Islet of Langerhans (tissue), 1 donor: ENCODE measurements around the gene IL27RA.
"Not testable (repeated sequence)": the region's sequence is repeated elsewhere in the genome, so short reads cannot be mapped to it uniquely, and the experiment has no call there.

ENCODE experiments used
- FAIRE-seq: peaks from one replicate; lab custom pipeline; 2011; peaks lifted over from hg19 to GRCh38; lab: Jason Lieb, UNC

The IL27RA gene

DNA sequence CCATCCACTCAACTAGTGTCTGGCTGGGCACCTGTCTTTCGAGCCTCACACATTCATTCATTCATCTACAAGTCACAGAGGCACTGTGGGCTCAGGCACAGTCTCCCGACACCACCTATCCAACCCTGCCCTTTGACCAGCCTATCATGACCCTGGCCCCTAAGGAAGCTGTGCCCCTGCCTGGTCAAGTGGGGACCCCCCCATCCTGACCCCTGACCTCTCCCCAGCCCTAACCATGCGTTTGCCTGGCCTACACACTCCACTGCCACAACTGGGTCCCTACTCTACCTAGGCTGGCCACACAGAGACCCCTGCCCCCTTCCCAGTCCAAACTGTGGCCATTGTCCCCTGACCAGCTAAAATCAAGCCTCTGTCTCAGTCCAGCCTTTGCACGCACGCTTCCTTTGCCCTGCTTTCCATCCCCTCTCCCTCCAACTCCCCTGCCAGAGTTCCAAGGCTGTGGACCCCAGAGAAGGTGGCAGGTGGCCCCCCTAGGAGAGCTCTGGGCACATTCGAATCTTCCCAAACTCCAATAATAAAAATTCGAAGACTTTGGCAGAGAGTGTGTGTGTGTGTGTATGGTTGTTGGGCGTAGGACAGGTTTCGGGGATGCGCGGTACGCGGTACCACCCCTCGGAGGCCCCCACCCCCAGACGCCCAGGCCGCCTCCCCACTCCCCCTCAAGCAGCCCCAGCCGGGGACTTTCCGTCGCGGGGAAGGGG, 404 bp upstream of the IL27RA start:
- no peak for FAIRE-seq

DNA sequence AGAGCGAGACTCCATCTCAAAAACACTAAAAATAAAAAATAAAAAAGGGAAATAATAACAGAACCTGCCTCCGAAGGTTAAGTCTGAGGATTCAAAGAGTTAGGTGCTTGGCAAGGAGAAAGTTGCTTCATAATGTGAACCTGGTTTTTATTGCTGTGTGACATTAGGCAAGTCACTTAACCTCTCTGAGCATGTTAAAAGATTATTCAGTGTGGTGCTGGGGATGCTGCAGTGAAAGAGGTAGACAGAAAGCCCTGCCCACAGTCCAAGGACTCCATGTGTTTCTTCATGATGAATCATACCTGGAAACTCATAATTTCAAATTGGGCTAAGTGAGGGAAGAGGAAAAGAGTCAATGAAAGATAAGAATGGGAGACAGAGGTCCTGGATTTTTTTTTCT, 2.4 kb downstream of the IL27RA start:
- FAIRE-seq, result no peak

DNA sequence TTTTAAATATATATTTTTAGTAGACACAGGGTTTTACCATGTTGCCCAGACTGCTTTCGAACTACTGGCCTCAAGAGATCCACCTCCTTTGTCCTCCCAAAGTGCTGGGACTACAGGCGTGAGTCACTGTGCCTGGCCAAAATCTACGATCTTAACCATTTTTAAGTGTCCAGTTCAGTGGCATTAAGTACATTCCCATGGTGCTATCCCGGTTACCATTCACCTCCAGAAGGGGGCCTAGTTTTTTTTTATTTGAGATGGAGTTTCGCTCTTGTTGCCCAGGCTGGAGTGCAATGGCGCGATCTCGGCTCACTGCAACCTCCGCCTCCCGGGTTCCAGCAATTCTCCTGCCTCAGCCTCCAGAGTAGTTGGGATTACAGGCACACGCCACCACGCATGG, 3.6 kb downstream of the IL27RA start:
- not testable (repeated sequence) for FAIRE-seq

DNA sequence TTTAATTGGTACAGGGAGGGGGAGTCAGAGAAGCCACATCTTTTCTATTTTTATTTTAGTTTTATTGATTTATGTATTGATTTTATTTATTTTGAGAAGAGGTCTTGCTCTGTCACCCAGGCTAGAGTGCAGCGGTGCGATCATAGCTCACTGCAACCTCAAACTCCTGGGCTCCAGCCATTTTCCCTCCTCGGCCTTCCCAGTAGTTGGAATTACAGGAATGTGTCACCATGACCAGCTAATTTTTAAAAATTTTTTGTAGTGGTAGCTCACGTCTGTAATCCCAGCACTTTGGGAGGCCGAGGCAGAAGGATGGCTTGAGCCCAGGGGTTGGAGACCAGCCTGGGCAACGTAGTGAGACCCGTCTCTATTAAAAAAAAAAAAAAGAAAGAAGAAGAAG, 4.1 kb downstream of the IL27RA start:
- no peak for FAIRE-seq

DNA sequence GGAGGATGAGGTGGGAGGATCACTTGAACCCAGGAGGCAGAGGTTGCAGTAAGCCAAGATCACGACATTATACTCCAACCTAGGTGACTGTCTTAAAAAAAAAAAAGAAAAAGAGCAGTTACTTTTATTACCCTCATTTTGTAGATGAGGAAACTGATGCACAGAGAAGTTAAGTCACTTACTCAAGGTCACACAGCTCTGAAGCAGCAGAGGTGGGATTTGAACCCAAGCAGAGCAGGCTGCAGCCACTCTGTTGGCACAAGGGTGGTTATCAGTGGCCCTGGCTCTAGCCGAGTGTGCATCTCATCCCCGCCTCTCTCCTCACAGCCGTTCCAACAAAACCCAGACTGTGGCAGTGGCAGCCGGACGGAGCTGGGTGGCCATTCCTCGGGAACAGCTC, 7.6 kb downstream of the IL27RA start:
- FAIRE-seq, result no peak

DNA sequence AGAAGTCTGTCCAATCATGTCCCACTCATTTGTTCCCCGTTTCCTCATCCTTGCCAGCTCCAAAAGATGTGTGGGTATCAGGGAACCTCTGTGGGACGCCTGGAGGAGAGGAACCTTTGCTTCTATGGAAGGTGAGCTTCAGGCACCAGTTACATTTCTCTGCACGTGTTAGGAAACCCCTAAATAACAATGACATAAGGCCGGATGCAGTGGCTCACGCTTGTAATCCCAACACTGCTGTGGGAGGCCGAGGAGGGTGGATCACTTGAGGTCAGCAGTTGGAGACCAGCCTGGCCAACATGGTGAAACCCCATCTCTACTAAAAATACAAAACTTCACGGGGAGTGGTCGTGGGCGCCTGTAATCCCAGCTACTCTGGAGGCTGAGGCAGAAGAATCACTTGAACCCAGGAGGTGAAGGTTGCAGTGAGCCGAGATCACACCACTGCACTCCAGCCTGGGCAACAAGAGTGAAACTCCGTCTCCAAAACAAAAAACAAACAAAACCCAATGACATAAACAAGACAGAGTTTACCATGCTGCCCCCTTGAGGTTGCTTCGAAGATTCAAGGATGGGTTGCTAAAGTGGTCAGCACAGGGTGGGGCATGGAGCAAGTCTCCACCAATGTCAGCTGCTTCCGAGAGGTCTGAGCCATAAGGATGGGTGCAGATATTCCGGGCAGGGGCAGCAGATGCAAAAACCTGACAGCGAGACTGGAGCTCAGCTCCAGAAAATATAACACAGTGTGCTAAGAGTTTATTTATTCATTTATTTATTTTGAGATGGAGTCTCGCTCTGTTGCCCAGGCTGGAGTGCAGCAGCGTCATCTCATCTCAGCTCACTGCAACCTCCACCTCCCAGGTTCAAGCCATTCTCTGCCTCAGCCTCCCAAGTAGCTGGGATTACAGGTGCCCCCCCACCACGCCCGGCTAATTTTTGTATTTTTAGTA, 11.4 kb downstream of the IL27RA start:
- FAIRE-seq, result not testable (repeated sequence)

DNA sequence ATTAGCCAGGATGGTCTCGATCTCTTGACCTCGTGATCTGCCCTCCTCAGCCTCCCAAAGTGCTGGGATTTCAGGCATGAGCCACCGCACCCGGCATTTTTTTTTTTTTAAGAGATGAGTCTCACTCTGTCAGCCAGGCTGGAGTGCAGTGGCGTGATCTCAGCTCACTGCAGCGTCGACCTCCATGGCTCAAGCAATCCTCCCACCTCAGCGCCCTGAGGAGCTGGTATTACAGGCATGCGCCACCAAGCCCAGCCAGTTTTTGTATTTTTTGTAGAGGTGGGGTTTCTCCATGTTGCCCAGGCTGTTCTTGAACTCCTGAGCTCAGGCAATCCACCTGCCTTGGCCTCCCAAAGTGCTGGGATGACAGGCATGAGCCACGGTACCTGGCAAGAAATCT, 16.3 kb downstream of the IL27RA start:
- not testable (repeated sequence) for FAIRE-seq

DNA sequence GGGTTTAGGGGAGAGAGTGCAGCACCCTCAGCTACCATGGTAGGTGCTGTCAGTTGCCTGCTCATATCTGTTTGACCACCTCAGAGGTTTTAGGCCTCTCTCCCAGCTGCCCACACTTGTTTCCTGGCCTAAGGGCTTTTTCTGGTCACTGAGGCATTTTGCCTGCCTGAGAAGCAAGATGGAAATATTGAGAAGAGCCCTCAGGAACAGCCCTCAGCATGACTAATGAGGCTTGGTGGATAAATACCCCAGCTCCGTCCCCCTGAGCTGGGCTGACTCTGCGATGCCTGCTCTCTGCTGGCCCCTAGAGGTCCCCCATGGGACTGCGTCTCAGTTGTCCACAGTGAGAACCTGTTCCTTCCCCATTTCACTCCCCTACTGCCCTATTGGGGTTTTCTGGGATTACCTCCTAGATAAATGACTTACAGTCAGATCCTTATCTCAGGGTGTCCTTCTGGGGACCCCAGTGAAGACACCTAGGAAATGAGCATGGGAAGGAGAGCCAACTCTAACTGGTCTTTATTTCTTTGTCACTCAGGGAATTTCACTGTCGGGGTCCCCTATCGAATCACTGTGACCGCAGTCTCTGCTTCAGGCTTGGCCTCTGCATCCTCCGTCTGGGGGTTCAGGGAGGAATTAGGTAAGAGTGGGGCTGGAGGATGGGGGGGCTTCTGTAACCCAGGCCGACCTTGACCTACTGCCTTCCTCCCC, 17.0 kb downstream of the IL27RA start:
- FAIRE-seq, result no peak

DNA sequence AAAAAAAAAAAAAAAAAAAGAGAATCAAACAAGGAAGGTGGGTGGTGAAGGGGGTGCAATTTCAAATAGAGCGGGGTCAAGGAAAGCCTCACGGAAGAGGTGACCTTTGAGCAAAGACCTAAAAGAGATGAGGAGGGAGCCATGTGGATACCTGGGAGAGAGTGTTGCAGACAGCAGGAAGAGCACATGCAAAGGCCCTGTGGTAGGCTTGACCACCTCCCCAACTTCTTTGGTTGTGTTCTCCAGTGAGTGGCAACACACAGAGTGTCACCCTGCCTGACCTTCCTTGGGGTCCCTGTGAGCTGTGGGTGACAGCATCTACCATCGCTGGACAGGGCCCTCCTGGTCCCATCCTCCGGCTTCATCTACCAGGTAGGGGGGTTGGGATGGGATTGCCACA, 18.9 kb downstream of the IL27RA start:
- no peak for FAIRE-seq

DNA sequence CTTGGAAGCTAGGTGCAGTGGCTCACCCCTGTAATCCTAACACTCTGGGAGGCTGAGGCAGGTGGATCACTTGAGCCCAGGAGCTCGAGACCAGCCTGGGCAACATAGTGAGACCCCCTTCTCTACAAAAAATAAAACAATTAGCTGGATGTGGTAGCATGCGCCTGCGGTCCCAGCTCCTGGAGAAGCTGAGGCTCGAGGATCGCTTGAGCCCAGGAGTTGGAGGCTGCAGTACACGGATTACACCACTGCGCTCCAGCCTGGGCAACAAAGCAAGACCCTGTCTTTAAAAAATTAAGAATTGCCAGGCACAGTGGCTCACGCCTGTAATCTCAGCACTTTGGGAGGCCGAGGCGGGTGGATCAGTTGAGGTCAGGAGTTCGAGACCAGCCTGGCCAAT, 19.4 kb downstream of the IL27RA start:
- FAIRE-seq, result not testable (repeated sequence)

DNA sequence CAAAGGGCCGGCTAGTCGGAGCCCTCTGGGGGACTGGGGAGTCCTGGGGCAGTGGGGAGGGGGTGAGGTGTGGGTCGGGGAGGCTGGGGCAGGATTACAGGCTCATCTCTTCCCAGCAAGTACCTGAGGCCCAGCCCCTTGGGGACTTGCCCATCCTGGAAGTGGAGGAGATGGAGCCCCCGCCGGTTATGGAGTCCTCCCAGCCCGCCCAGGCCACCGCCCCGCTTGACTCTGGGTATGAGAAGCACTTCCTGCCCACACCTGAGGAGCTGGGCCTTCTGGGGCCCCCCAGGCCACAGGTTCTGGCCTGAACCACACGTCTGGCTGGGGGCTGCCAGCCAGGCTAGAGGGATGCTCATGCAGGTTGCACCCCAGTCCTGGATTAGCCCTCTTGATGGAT, 20.4 kb downstream of the IL27RA start:
- no peak for FAIRE-seq

DNA sequence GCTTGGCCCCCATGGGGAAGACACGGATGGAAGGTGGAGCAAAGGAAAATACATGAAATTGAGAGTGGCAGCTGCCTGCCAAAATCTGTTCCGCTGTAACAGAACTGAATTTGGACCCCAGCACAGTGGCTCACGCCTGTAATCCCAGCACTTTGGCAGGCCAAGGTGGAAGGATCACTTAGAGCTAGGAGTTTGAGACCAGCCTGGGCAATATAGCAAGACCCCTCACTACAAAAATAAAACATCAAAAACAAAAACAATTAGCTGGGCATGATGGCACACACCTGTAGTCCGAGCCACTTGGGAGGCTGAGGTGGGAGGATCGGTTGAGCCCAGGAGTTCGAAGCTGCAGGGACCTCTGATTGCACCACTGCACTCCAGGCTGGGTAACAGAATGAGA, 20.9 kb downstream of the IL27RA start:
- no peak for FAIRE-seq

DNA sequence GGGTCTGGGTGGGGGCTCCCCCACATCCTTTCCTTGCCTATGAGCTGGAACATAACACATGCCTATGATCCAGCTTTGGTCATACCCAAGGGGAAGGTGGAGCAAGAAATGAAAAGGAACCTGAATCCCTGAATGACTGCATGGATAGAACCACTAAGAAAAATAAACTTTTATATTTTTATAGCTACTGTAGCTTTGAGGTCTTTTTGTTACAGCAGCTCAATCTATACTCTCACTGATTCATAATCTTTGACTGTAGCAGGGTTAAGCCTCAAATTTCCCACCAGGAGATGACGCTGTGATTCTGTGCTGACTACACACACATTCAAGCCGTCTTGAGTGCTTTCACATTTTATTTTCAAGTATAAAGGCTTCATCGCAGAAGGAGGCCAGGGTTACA, 21.5 kb downstream of the IL27RA start:
- FAIRE-seq, result no peak

DNA sequence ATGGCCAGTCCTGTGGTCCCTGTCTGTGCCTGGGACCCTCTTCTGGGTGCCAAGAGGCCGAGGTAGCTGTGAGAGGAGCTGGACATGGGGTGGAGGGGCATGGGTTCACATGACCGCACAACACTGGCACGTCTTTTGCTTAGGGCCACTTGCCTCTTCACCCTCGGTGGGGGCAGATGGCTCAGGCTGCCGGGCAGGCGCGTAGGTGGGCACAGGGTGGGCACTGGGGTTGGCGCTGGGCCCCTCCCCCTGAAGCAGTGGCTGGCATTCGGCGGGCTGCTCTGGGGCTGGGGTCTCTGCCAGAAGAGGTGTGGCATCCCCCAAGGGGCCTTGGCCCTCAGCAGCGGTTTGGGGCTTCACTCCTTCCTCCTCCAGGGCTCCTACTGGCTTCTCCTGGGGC, 21.9 kb downstream of the IL27RA start:
- FAIRE-seq, result no peak

DNA sequence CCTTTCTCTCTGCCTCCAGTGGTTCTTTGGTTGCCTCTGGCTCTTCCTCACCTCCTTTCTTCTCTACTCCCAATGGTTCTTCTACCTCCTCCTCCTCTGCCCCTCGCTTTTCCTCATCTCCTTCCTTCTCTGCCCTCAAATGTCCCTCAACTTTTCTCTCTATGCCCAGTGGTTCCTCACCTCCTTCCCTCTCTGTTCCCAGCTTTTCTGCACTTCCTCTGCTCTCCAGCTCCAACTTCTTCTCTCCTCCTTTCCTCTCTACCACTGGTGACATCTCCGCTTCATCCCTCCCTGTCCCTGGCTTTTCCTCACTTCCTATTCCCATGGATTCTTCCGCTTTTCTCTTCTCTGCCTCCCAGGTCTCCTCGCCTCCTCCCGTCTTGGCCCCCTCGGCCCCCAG, 22.5 kb downstream of the IL27RA start:
- no peak for FAIRE-seq

DNA sequence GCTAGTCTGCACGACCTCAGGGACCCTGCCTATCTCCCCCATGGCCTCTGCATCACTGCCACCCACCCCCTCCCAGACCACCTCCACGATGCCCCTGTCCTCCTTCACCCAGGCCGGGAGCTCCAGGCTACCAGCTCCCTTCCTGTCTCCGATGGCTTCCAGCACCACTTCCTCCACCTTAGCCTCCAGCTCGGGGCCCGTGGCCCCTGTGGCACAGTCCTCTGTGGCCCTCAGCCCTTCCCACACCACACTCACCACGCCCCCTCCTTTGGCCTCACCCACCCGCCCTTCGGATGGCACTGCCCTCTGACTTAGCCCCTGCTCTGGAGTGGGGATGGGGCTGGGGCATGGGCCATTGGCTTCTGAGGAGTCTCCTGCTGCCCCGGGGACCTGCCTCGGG, 23.2 kb downstream of the IL27RA start:
- no peak for FAIRE-seq

DNA sequence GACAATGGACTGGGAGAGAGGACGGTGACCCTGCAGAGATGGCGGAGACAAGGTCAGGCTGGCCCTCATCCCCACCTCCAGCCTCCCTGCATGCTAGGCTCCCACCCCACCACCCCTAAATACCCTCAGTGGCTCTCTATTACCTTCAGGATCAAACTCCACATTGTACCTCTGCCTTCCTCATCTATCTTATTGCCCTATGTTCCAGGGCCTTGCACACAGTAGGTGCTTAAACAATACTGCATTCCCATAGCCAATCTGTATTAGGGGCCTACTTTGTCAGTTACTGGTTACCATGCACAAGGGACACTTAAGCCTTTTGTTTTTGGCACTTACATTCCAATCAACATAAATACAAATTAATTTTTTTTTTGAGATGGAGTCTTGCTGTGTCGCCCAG, 23.8 kb downstream of the IL27RA start:
- no peak for FAIRE-seq

DNA sequence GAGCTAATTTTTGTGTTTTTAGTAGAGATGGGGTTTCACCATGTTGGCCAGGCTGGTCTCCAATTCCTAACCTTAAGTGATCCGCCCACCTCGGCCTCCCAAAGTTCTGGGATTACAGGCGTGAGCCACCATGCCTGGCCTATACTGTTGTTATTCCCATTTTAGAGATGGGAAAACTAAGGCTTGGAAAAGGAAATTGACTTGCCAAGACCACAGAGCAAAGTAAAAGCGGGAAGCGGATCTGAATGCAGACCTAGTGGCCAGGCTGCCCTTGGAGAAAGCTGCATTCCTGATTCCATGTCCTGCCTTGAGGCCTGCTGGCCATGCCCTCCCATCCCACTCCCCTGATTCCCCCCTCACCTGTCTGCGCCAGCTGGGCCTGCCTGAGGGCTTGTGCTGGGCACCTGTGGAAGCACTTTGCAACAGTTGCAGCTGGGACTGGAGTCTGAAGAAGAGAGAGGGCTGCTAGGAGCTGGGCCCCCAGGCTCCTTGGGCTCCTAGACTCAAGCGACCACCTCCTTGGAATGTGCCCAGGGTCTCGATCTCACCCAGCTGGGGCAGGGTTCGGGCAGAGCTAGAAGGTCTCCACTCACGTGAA, 24.6 kb downstream of the IL27RA start:
- FAIRE-seq, result no peak

DNA sequence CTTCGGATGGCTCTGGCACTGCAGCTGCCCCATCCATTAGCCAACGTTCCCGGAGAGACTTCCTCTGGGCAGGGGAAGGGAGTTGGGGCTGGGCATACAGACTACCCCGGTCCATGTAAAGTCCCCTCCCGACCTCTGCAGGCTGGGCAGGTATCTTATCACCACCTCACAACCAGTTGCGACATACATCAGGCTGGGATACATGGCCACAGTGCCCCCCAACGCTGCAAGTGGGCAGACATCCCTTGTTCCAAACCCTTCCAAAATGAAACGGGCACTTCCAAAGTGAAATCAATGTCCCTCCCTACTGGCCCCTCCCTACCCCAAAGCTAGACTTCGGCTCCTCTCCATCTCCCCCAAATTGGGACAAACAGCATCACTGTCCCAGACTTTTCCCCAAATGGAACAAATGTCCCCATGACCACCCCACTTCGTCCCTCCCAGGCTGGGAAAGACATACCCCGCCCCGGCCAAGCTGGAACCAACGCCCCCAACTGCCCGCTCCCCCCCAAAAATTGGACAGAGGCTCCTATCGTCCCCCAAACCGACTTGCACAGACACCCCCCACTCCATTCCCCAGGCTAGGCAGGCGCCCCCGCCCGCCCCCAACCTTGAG, 25.3 kb downstream of the IL27RA start:
- no peak for FAIRE-seq

DNA sequence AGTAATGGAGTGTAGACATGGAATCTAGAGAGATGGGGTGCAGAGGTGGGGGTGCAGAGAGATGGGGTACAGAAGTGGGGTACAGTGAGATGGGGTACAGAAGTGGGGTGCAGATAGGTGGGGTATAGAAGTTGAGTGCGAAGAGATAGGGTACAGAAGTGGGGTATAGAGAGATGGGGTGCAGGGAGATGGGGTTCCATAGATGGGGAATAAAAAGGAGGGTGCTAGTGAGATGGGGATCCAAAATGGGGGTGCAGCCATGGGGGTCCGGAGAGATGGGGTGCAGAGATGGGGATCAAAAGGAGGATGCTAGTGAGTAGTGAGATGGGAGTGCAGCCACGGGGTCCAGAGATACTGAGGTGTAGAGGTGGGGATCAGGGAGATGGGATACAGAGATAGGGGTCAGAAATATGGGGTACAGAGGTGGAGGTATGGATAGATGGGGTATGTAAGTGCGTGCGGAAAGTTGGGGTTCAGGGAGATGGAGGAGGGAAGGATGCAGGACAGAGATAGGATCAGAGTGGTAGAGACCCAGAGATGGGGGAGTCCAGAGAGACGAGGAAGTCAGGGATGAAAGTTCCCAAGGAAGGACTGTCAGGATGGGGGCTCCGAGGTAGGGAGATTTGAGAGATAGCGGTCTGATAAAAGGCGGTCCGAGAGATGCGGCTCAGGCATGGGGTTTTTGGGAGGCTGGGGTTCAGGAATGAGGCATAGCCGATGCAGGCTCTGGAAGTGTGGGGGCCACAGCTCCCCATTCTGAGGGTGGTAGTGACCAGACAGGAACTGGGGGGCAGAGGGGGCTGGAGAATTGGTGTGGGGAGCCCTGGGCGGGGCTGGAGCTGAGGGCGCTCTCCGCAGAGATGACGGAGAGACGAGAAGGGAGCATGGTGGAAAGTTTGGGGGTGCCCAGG, 26.9 kb downstream of the IL27RA start:
- FAIRE-seq, result no peak

DNA sequence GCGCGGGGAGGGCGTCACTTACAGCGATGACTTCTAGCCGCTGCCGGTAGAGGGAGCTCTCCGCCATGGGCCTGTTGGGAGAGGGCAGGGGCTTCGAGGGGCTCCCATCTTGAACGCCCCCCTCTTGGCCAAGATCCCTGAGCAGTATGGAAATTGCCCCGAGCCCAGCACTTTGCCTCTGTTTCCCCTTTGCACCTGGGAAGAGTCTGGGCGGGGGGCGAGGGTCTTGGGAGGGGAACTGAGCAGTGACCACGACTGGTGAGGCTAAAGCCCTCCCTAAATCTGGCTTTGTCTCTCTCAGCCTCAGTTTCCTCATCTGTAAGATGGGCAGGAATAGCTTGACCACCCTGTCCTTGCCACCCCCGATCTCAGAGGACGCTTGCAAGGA, 27.5 kb downstream of the IL27RA start:
- FAIRE-seq, result no peak
